HCT116 (cell line): ENCODE results near the gene FGGY. TPM values are rescaled to one million over a fixed set of nuclear protein-coding genes. Genes with fewer than 3 reads are reported as not detected.

Source experiments
- ATAC-seq: fragments of 200-7000 bp; cut with Tn5 transposase; 2 replicates; pipeline ENCODE4 v1.9.1; 2020; ENCODE audit warnings: mild to moderate bottlenecking, moderate library complexity
- BruUV-seq: library from RNA; stranded (reverse); fragments of 400-500 nt; replicated peaks from 2 replicates; lab custom pipeline; 2021; lab: Mats Ljungman, UMichigan
- CTCF ChIA-PET: fragments of 300-600 bp; sonication (Branson Sonifier 250); formaldehyde crosslinking; loops from one replicate; lab custom pipeline; 2021; ENCODE audit warnings: antibody characterized with exemption; lab: Charles Lee
- POLR2A ChIA-PET: fragments of 300-600, 350-600 bp; sonication (Branson Sonifier 250); formaldehyde crosslinking; loops from one replicate; lab custom pipeline; 2021; ENCODE audit warnings: antibody characterized with exemption; lab: Charles Lee
- RAD21 ChIA-PET, 2 experiments: fragments of 300-600 bp; sonication (Branson Sonifier 250); formaldehyde crosslinking; loops; one replicate each; lab custom pipeline; 2023; ENCODE audit warnings: low total read pairs in 2 of 2; ENCODE audit not compliant: uncharacterized antibody in 2 of 2, unreplicated experiment in 2 of 2, low non-redundant PET in 1 of 2; lab: Charles Lee
- DNase-seq: peaks from one replicate; pipeline ENCODE4 v3.0.0-alpha.2; 2010; ENCODE audit warnings: low read depth, low spot score
- H2AFZ ChIP-seq: fragments of 200-600 bp; shearing (Covaris generic), sonication (generic); 2 replicates; pipeline ENCODE4 v1.6.1; 2017; ENCODE audit warnings: low read depth, mixed run types, mixed read lengths, antibody characterized with exemption, low read length; ENCODE audit not compliant: poor library complexity, severe bottlenecking
- H3K27ac ChIP-seq: 2 replicates; pipeline ENCODE4 v1.5.1; 2012; ENCODE audit warnings: low read depth, low read length
- H3K27me3 ChIP-seq: fragments of 200-600 bp; sonication (generic); 2 replicates; pipeline ENCODE4 v1.6.1; 2016; ENCODE audit warnings: mixed run types, low read length, mixed read lengths; ENCODE audit not compliant: insufficient read depth
- H3K36me3 ChIP-seq, 2 experiments: fragments of 200-500 bp in 1 of 2; fragments of 200-600 bp in 1 of 2; sonication (Bioruptor generic) in 1 of 2; sonication (generic) in 1 of 2; 2 replicates each; pipeline versions ENCODE4 v1.5.1 to v1.6.1; 2014 to 2016; ENCODE audit warnings: low read length in 2 of 2, inconsistent platforms in 1 of 2, mixed read lengths in 1 of 2, mixed run types in 1 of 2; ENCODE audit not compliant: insufficient read depth in 2 of 2, control insufficient read depth in 1 of 2
- H3K4me1 ChIP-seq, 2 experiments: fragments of 200-600 bp in 1 of 2; sonication (generic) in 1 of 2; 2 replicates each; pipeline versions ENCODE4 v1.5.1 to v1.6.1; 2012 to 2017; ENCODE audit warnings: low read length in 2 of 2, inconsistent platforms in 1 of 2, mild to moderate bottlenecking in 1 of 2, mixed read lengths in 1 of 2, mixed run types in 1 of 2, moderate library complexity in 1 of 2; ENCODE audit not compliant: insufficient read depth in 2 of 2, control insufficient read depth in 1 of 2
- H3K4me2 ChIP-seq: fragments of 200-600 bp; sonication (generic); 2 replicates; pipeline ENCODE4 v1.6.1; 2017; ENCODE audit warnings: mixed run types, low read length, mixed read lengths
- H3K4me3 ChIP-seq, 2 experiments: fragments of 200-600 bp in 1 of 2; sonication (generic) in 1 of 2; replicated peaks in 1 of 2; 2 replicates each; pipeline ENCODE4 v1.5.1; 2011 to 2016; ENCODE audit warnings: low read length in 2 of 2, control low read depth in 1 of 2, low read depth in 1 of 2, mild to moderate bottlenecking in 1 of 2, mixed read lengths in 1 of 2, mixed run types in 1 of 2
- H3K79me2 ChIP-seq: fragments of 200-600 bp; sonication (generic); 2 replicates; pipeline ENCODE4 v1.6.1; 2017; ENCODE audit warnings: mild to moderate bottlenecking, mixed run types, low read length, moderate library complexity, mixed read lengths; ENCODE audit not compliant: insufficient read depth
- H3K9ac ChIP-seq: fragments of 200-600 bp; sonication (generic); 2 replicates; pipeline ENCODE4 v1.6.1; 2016; ENCODE audit warnings: low read length, mixed read lengths
- H3K9me2 ChIP-seq: fragments of 200-600 bp; sonication (generic), shearing (Covaris generic); 2 replicates; pipeline ENCODE4 v1.6.1; 2017; ENCODE audit warnings: mixed run types, mild to moderate bottlenecking, moderate library complexity; ENCODE audit not compliant: insufficient read depth
- H3K9me3 ChIP-seq, 2 experiments: fragments of 200-500 bp in 1 of 2; fragments of 200-600 bp in 1 of 2; sonication (Bioruptor generic) in 1 of 2; sonication (generic) in 1 of 2; 2 replicates each; pipeline ENCODE4 v1.6.1; 2014 to 2017; ENCODE audit warnings: low read length in 2 of 2, mixed read lengths in 2 of 2, inconsistent platforms in 1 of 2, low read depth in 1 of 2, mild to moderate bottlenecking in 1 of 2, mixed run types in 1 of 2, moderate library complexity in 1 of 2; ENCODE audit not compliant: control insufficient read depth in 1 of 2, insufficient read depth in 1 of 2
- H4K20me1 ChIP-seq: fragments of 200-600 bp; sonication (generic), shearing (Covaris generic); 2 replicates; pipeline ENCODE4 v1.6.1; 2017; ENCODE audit warnings: mixed run types, mild to moderate bottlenecking, moderate library complexity; ENCODE audit not compliant: insufficient read depth
- CTCF ChIP-seq, 3 experiments: fragments of 200-600 bp in 1 of 3; sonication (generic) in 1 of 3; IDR thresholded peaks in 2 of 3; conservative IDR thresholded peaks in 1 of 3; 2 replicates each; pipeline ENCODE4 v1.5.1; 2012 to 2017; ENCODE audit warnings: low read depth in 2 of 3, low read length in 2 of 3, antibody characterized with exemption in 1 of 3, borderline replicate concordance in 1 of 3, control low read depth in 1 of 3, mild to moderate bottlenecking in 1 of 3, mixed read lengths in 1 of 3, mixed run types in 1 of 3, moderate library complexity in 1 of 3; ENCODE audit not compliant: insufficient read depth in 1 of 3
- EGR1 ChIP-seq: IDR thresholded peaks from 2 replicates; pipeline ENCODE4 v1.6.1; 2012; ENCODE audit warnings: low read depth
- EZH2phosphoT487 ChIP-seq: fragments of 200-600 bp; IDR thresholded peaks from 2 replicates; pipeline ENCODE4 v1.6.1; 2018; ENCODE audit warnings: antibody characterized with exemption, borderline replicate concordance
- FOSL1 ChIP-seq: IDR thresholded peaks from 2 replicates; pipeline ENCODE4 v1.6.1; 2012; ENCODE audit warnings: low read depth
- JUND ChIP-seq: IDR thresholded peaks from 2 replicates; pipeline ENCODE4 v1.6.1; 2012
- MAX ChIP-seq: IDR thresholded peaks from 2 replicates; pipeline ENCODE4 v1.6.1; 2012
- POLR2A ChIP-seq: IDR thresholded peaks from 2 replicates; pipeline ENCODE4 v1.7.0; 2011; ENCODE audit warnings: borderline replicate concordance; ENCODE audit not compliant: insufficient read depth, insufficient read length; ENCODE audit errors: extremely low read depth
- REST ChIP-seq: IDR thresholded peaks from 2 replicates; pipeline ENCODE4 v1.6.1; 2012; ENCODE audit warnings: low read depth
- SRF ChIP-seq: IDR thresholded peaks from 2 replicates; pipeline ENCODE4 v1.6.1; 2012; ENCODE audit warnings: low read depth
- TCF7L2 ChIP-seq: IDR thresholded peaks from 2 replicates; pipeline ENCODE4 v1.7.0; 2011; ENCODE audit warnings: borderline replicate concordance, inconsistent platforms; ENCODE audit not compliant: insufficient read depth, insufficient read length; ENCODE audit errors: extremely low read depth
- YY1 ChIP-seq: IDR thresholded peaks from 2 replicates; pipeline ENCODE4 v1.6.1; 2011; ENCODE audit warnings: low read length, low read depth, moderate library complexity, mild to moderate bottlenecking; ENCODE audit not compliant: insufficient replicate concordance; ENCODE audit errors: extremely low read depth
- intact Hi-C: fragments of 100-400 bp; cut with micrococcal nuclease; formaldehyde crosslinking; loops from 2 replicates; pipeline ENCODE4 v1.10.0; 2022
- total RNA-seq: library from RNA; stranded (reverse); gene quantifications from one replicate; pipeline ENCODE4 v1.2.1, GENCODE V29; 2021; ENCODE audit not compliant: unreplicated experiment

FGGY gene
- total RNA-seq, 1 experiment from 2014 or later = 10.6 TPM

- TF ChIP-seq CTCF (IDR thresholded peaks at IDR 0.05 in 2 of 3, conservative IDR thresholded peaks at IDR 0.05 in 1 of 3; ENCODE audit: borderline replicate concordance in 1 of 3, insufficient read depth in 1 of 3, low read depth in 2 of 3, low read length in 2 of 3) (no peak), JUND (no peak)
Observed at GRCh38 chr1:59643526-59643925, 346.6 kb downstream of the FGGY start (continued).

GRCh38 chr1:59645893-59646292, 349.0 kb downstream of the FGGY start:
- no peak for DNase-seq
- H3K9ac ChIP-seq = no peak overlapping the region
- ChIA-PET CTCF (interaction anchor here (1.1 kb wide), 1 partner anchor 53 kb away, joined by 3 read pairs; no protein-coding TSS in a partner anchor), POLR2A (no interaction called here), RAD21 (no interaction called here)
- H3K27ac ChIP-seq = no peak overlapping the region
- H3K9me3 ChIP-seq = no peaks in the 10 kb centered on the region
- BruUV-seq = no TSS peak
- TF ChIP-seq EZH2phosphoT487 (no peak), FOSL1 (no peak), YY1 (no peak), EGR1 (no peak), CTCF (IDR thresholded peaks at IDR 0.05 in 2 of 3, conservative IDR thresholded peaks at IDR 0.05 in 1 of 3; ENCODE audit: borderline replicate concordance in 1 of 3, insufficient read depth in 1 of 3, low read depth in 2 of 3, low read length in 2 of 3) (no peak), MAX (no peak), SRF (no peak), TCF7L2 (no peak), REST (no peak), JUND (no peak), POLR2A (no peak)
- no peaks in the 10 kb centered on the region for H3K4me1 ChIP-seq
- no peaks in the 10 kb centered on the region for H3K79me2 ChIP-seq
- no peak overlapping the region for H3K4me2 ChIP-seq
- H3K36me3 ChIP-seq = no peaks in the 10 kb centered on the region
- no peaks in the 10 kb centered on the region for H4K20me1 ChIP-seq
- no peaks in the 10 kb centered on the region for H3K27me3 ChIP-seq
- intact Hi-C loops = no loop called here
- no peak for ATAC-seq
- H3K4me3 ChIP-seq = no peak overlapping the region
- no peak overlapping the region for H2AFZ ChIP-seq
- no peaks in the 10 kb centered on the region for H3K9me2 ChIP-seq
